ENCODE results near the gene DUS1L.

DUS1L gene

DNA sequence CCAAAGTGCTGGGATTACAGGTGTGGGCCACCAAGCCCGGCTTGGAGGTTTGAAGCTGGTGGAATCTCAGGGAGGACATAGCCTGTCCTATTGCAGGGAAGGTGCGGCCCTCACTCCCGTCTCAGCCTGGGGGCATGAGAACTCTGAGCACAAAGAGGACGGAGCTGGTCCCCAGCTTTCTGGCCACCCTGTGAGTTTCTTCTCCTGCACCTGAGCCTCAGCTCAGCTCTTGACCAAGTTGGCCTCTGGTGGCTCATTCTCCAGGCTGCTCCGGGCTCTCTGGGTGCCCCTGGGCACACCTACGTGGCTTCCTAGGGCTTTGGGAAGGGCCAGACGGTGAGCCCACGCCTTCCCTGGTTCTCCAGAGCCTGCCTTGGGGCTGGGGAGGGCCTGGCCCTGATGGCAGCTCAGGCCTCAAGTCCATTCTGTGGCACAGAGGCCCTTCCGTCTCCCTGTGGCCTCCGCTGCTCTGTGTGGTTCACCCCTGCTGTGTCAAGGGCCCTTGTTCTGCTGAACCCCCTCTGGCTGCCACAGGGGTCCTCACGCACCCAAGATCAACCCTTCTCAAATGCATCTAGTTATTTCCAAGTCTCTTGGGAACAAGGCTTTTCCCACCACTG lies 39.3 kb upstream of the DUS1L start:
- Histone ChIP-seq H3K4me1 (ENCODE audit: insufficient read depth, low read length, severe bottlenecking) (peaks cover 70% of the 10 kb centered on the region), H2AFZ (ENCODE audit: low read length) (no peak overlapping the region)

DNA sequence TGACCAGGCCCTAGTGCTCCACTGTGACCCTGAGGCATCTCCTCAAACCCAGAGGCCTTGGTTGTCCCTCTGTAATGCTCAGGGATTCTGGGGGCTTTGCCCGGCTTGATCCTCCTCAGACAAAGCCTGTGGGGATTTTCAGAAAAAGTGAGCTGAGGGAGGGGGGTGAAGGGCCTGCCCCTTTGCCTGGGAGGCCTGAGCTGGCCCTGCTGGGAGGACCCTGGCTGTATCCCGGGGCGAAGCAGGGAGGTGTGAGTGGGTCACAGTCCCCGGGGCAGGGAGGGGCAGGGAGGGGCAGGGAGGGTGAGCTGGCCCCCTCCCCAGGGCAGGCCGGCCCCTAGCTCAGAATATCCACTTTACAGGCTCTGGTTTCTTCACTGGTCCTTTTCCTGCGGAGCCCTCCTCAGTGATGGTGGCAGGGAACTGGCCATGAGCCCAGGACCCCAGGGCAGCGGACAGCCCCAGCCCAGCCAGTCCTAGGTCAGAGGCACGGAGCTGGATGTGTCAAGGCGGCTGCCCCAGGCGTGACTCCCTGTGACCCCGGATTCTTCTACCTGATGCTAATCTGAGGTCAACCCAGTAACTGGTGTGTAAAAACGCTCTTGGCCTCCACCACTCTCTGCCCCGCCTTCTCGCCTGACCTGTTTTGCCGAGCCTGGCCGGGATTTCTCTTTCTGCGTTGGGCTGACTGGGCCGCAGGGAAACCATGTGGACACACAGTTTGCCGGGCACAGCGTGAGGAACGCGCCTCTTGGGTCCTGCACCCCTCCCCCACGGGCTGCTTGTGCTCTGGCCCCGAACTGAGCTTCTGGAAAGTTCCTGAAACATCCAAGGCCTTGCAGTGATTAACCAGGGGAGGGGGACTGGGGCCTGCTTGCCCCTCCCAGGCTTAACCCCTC lies 38.2 kb upstream of the DUS1L start:
- no peak overlapping the region for H3K4me3 ChIP-seq (ENCODE audit: low read depth, low read length, poor library complexity, severe bottlenecking)
- no peak overlapping the region; the same call in 1 of the 2 replicates for H3K9ac ChIP-seq (ENCODE audit: low read length)
- no peaks in the 10 kb centered on the region for H3K27me3 ChIP-seq (ENCODE audit: insufficient read depth, low read length)
- H2AFZ ChIP-seq (ENCODE audit: low read length), result no peak overlapping the region
- peaks cover 80% of the 10 kb centered on the region for H3K4me1 ChIP-seq (ENCODE audit: insufficient read depth, low read length, severe bottlenecking)
- no peaks in the 10 kb centered on the region for H3K79me2 ChIP-seq (ENCODE audit: insufficient read depth, low read length)
- peak overlapping the region; percentile 64 for H3K27ac ChIP-seq (ENCODE audit: low read depth, low read length, poor library complexity, severe bottlenecking)
- no peak for TF ChIP-seq EZH2 (IDR thresholded peaks at IDR 0.05; ENCODE audit: borderline replicate concordance, low read length)
- TF ChIP-seq, protein P1, sequence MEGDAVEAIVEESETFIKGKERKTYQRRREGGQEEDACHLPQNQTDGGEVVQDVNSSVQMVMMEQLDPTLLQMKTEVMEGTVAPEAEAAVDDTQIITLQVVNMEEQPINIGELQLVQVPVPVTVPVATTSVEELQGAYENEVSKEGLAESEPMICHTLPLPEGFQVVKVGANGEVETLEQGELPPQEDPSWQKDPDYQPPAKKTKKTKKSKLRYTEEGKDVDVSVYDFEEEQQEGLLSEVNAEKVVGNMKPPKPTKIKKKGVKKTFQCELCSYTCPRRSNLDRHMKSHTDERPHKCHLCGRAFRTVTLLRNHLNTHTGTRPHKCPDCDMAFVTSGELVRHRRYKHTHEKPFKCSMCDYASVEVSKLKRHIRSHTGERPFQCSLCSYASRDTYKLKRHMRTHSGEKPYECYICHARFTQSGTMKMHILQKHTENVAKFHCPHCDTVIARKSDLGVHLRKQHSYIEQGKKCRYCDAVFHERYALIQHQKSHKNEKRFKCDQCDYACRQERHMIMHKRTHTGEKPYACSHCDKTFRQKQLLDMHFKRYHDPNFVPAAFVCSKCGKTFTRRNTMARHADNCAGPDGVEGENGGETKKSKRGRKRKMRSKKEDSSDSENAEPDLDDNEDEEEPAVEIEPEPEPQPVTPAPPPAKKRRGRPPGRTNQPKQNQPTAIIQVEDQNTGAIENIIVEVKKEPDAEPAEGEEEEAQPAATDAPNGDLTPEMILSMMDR (IDR thresholded peaks at IDR 0.05; ENCODE audit: low read length), result no peak
- H3K4me2 ChIP-seq (ENCODE audit: low read length), result no peak overlapping the region
- H3K9me2 ChIP-seq (ENCODE audit: low read depth, low read length), result no peaks in the 10 kb centered on the region
- H3F3A ChIP-seq (ENCODE audit: insufficient read depth, low read length), result no peaks in the 10 kb centered on the region
- H3K9me3 ChIP-seq (ENCODE audit: low read length), result no peaks in the 10 kb centered on the region
- H4K20me1 ChIP-seq (ENCODE audit: insufficient read depth, low read length), result no peaks in the 10 kb centered on the region
- no peaks in the 10 kb centered on the region for H3K36me3 ChIP-seq (ENCODE audit: insufficient read depth, low read length)

More for the DNA sequence above, 39.3 kb upstream of the DUS1L start:
- Histone ChIP-seq H3K4me2 (ENCODE audit: low read length) (peak overlapping the region; percentile 81), H3K9me2 (ENCODE audit: low read depth, low read length) (no peaks in the 10 kb centered on the region), H4K20me1 (ENCODE audit: insufficient read depth, low read length) (no peaks in the 10 kb centered on the region), H3K36me3 (ENCODE audit: insufficient read depth, low read length) (no peaks in the 10 kb centered on the region), H3K4me3 (ENCODE audit: low read depth, low read length, poor library complexity, severe bottlenecking) (peak overlapping the region; percentile 61), H3K9ac (ENCODE audit: low read length) (no peak overlapping the region; the same call in 1 of the 2 replicates), H3K79me2 (ENCODE audit: insufficient read depth, low read length) (no peaks in the 10 kb centered on the region), H3F3A (ENCODE audit: insufficient read depth, low read length) (no peaks in the 10 kb centered on the region), H3K27ac (ENCODE audit: low read depth, low read length, poor library complexity, severe bottlenecking) (peak overlapping the region; percentile 41), H3K27me3 (ENCODE audit: insufficient read depth, low read length) (no peaks in the 10 kb centered on the region), H3K9me3 (ENCODE audit: low read length) (no peaks in the 10 kb centered on the region)
- TF ChIP-seq, protein P1 (IDR thresholded peaks at IDR 0.05; ENCODE audit: low read length), result no peak
- TF ChIP-seq EZH2 (IDR thresholded peaks at IDR 0.05; ENCODE audit: borderline replicate concordance, low read length), result no peak

DNA sequence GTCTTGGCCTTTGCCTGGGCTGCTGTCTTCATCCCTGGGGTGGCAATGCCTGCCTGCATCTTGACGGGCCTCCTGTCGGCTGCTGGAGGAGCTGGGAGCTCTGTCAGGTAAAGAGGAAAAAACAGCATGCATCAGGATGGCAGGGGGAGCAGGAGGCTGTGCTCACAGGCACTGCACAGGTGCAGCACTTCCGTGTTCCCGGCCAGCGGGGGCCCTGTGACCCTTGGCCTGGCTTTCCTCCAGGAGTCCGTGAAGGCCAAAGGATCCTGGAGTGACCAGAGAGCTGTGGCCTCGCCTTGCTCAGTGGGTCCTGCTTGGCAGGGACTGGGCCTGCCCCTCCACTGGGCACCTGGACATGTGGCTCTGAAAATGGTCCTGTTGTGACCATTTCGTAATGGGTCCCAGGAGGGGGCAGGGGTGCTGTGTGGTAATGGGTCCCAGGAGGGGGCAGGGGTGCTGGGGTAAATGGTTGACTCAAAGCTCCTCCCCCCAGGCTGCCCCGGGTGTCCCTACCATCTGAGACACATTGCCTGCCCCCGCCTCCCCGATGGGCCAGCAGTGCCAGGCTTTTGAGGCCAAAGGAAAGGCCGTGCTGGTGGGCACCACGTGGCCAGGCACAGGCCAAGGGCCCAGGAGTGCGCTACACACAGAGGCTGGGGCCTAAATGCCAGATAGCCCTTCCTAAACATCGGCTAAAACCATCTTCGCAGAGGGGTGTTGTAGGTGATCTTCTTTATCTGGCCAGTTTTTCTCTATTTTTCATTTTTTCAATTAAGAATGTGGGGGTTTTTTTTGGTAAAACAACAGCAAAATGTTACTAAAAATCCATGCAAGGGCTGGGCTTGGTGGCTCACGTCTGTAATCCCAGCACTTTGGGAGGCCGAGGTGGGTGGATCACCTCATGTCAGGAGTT lies 36.4 kb upstream of the DUS1L start:
- Histone ChIP-seq H3K27me3 (ENCODE audit: insufficient read depth, low read length) (no peaks in the 10 kb centered on the region), H2AFZ (ENCODE audit: low read length) (no peak overlapping the region), H3K4me2 (ENCODE audit: low read length) (peak overlapping the region; percentile 96; the same call in 1 of the 2 replicates), H3K9me3 (ENCODE audit: low read length) (no peaks in the 10 kb centered on the region), H3K9ac (ENCODE audit: low read length) (peak overlapping the region; percentile 34; the same call in 1 of the 2 replicates), H3K4me1 (ENCODE audit: insufficient read depth, low read length, severe bottlenecking) (peaks cover 76% of the 10 kb centered on the region), H3K4me3 (ENCODE audit: low read depth, low read length, poor library complexity, severe bottlenecking) (no peak overlapping the region), H4K20me1 (ENCODE audit: insufficient read depth, low read length) (no peaks in the 10 kb centered on the region), H3K27ac (ENCODE audit: low read depth, low read length, poor library complexity, severe bottlenecking) (peak overlapping the region; percentile 92), H3K79me2 (ENCODE audit: insufficient read depth, low read length) (peaks cover 4% of the 10 kb centered on the region; the same call in 1 of the 2 replicates), H3K9me2 (ENCODE audit: low read depth, low read length) (no peaks in the 10 kb centered on the region), H3F3A (ENCODE audit: insufficient read depth, low read length) (no peaks in the 10 kb centered on the region), H3K36me3 (ENCODE audit: insufficient read depth, low read length) (no peaks in the 10 kb centered on the region)
- TF ChIP-seq, protein P1 (IDR thresholded peaks at IDR 0.05; ENCODE audit: low read length), result no peak
- no peak for TF ChIP-seq EZH2 (IDR thresholded peaks at IDR 0.05; ENCODE audit: borderline replicate concordance, low read length)
